GM19395 (cell line): Measurements from ENCODE around the gene YPEL1.
"Not testable (repeated sequence)": the region's sequence is repeated elsewhere in the genome, so short reads cannot be mapped to it uniquely, and the experiment has no call there.

Experiments
- ATAC-seq: cut with Tn5 transposase; IDR thresholded peaks from one replicate; pipeline ENCODE4 v1.9.1; 2021; ENCODE audit warnings: mild to moderate bottlenecking, moderate library complexity; ENCODE audit not compliant: unreplicated experiment

The YPEL1 gene

GRCh38 chr22:21685164-21685513 is 50.5 kb downstream of the YPEL1 start:
- no peak for ATAC-seq

DNA sequence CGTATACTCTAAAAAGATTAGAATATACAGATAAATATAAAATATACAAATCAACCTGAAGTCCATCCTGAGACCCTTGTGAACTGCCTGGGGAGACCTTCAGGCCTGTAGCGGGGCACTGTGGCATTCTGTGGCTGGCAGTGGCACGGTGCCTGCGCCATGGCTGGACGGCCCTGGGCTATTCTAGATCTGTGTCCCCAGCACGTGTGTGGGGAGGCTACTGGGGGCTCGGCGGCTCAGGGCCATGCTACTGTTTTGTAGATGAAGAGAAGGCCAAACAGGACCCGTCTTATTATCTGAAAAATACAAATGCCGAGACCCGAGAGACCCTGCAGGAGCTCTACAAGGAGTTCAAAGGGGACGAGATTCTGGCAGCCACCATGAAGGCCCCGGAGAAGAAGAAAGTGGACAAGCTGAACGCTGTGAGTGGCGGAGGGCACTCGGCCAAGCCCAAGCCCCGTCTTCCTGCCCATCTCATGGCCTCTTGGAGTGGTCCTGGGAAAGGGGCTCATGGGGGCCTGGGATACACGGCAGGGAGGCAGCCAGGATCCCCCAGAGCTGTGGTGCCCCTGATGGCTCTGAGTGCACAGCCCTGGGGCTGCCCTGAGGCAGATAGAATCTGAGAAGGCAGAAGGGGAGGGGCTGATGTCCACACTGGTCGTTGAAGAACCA is 51.0 kb downstream of the YPEL1 start:
- no peak for ATAC-seq

DNA sequence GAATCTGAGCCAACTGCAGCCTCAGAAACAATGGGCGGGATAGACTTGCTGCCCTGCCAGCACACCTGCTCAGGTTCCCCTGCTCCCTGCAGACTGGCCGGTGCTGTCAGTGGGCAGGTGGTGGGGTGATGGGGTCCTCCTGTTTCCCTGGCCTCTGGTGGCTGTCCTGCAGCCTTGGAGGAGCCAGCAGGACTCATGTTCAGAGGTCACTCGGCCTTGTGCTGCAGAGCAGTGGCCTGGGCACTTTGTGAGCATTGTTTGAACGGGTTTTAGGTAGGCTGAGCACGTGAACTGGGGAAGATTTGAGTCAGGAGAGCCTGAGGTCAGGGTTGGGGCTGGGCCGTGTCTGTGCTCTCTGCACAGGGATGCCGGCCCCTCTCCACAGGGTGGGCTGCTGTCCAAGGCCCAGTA is 52.2 kb downstream of the YPEL1 start:
- no peak for ATAC-seq

DNA sequence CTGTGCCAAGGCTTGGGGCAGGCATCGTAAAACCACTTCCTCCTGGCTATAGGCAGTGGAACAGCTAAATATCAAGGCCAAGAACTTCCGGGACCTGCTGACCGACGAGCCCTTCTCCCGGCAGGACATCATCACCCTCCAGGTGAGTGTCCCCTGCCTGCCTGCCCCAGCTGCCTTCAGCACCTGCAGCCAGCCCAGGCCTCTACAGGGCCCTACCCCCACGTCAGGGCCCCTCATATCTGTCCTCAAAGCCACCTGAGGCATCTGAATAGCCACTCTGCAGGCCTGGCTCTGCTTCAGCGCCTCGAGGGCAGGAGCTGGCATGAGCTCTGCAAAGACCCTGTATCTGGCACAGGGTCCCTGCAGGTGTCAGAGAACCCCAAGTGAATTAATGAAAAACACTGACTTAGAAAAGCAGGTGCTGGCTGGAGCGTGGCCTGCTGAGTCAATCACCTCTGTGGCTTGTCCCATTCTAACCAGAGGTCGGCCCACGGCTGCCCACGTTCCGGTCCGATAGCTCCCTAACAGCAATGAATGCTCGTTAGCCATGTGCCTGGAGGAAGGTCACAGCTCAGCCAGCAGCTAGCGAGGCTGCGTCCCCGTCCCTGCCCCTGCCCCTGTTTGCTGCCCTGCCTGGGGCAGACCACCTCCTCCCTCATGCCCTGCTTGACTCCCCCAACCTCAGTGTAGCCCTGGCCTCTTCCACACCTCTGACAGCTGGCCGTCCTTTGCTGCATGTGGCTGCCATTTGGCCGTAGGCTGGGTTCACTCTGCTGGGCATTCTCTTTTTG is 53.0 kb downstream of the YPEL1 start:
- ATAC-seq = no peak

GRCh38 chr22:21681566-21682370 is 53.8 kb downstream of the YPEL1 start:
- ATAC-seq = no peak

GRCh38 chr22:21680830-21681565 is 54.6 kb downstream of the YPEL1 start:
- no peak for ATAC-seq

GRCh38 chr22:21679383-21679782 is 56.2 kb downstream of the YPEL1 start:
- ATAC-seq = no peak

- ATAC-seq = not testable (repeated sequence)
Measured at GRCh38 chr22:21678842-21679241, 56.8 kb downstream of the YPEL1 start.

DNA sequence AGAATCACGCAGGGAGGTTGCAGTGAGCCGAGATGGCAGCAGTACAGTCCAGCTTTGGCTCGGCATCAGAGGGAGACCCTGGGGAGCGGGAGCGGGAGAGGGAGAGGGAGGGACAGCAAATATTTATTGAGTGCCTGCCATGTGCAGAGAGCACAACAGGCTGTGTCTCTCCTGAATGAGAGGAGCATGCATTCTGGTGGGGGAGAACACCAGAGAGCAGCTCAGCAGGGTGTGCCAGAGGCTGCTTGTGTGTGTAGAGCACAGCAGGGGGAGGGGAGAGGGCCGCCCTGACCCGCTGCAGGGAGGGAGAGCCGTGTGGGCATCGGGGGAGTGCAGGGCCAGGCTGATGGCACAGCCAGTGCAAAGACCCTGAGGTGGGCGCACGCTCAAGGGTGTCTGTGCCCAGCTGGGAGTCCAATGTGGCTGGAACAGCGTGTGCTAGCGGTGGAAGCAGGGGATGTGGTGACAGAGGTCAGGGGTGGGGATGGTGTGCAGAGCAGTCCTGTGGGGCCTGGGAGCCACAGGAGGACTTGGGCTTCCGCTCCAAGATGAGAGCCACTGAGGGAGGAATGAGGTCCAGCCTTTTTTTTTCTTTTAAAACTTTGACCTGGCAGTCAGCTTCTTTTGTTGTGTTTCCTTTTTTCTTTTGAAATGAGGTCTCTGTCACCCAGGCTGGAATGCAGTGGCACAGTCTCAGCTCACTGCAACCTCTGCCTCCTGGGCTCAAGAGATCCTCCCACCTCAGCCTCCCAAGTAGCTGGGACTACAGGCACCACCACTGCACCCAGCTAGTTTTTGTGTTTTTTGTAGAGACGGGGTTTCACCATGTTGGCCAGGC is 57.8 kb downstream of the YPEL1 start:
- ATAC-seq = no peak

- no peak for ATAC-seq
Measured at GRCh38 chr22:21674638-21675245, 60.9 kb downstream of the YPEL1 start.

- no peak for ATAC-seq
Measured at GRCh38 chr22:21673534-21674321, 61.9 kb downstream of the YPEL1 start.

DNA sequence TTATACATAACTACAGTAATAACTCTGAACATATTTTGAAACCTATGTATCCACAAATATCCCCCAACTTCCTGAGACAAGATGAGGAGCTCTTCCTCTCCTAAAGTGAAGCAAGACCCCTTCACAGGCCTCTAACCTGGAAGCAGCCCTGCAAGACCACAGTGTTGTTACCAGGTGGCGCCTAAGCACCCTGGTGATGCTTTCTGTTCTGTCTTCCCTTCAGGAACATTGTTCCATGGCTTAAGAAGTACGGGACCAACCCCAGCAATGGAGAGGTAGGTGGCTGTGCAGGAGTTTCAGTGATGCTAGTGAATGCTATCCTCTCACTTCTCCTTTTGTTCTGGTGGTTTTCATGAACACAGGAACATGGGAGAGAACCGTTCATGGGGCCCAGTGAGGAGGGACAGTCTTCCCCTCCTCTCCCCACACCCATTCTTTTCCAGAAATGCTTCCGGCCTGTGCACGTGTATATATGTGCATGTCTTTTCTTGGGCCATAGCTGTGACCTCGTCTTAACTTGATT is 63.4 kb downstream of the YPEL1 start:
- ATAC-seq = no peak

- ATAC-seq = no peak
Measured at GRCh38 chr22:21669026-21669425, 66.6 kb downstream of the YPEL1 start.

DNA sequence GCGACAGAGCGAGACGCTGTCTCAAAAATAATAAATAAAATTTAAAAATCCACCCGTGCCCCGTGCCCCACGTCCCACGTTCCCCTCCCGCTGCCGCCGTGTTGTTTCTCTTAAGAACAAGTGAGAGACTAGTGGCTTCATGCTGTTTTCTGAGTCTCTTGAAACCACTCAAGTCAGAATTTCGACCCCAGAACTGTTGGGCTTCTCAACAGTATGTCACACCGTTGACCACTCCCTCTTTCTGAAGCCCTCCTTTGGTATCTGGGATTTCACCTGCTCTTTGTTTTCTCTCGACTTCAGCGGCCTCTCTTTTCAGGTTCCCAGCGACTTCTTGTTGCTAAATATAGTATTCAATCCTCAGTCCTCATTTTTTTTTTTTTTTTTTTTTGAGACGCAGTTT is 68.8 kb downstream of the YPEL1 start:
- no peak for ATAC-seq

DNA sequence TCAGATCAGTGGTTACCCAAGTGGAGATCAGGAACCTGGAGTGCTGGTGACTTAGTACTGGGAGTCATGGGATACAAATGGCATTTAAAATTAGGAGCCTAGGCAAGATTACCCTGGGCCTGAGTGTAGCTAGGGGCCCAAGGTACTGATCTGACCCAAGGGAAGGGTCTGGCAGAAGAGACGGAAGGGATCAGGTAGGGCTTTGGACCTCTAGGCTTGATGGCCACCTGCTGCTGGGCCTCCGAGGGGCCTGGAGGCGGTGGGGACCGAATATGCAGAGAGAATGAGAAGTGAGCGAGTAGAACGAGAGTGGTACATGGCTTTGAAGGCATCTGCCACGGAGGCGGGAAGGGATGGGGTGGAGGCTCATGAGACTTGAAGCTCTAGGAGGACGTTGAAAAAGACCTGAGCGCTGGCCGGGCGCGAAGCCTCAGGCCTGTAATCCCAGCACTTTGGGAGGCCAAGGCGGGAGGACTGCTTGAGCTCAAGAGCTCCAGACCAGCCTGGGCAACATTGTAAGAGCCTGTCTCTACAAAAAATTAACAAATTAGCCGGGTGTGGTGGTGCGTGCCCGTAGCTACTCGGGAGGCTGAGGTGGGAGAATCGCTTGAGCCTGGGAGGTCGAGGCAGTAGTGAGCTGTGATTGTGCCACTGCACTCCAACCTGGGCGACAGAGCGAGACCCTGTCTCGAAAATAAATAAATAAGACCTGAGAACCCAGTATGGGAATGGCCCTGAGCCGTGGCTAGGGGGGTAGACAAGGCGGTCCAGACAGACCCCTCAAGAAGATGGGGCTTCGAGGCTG is 70.3 kb downstream of the YPEL1 start:
- ATAC-seq = no peak

GRCh38 chr22:21663738-21664137 is 71.9 kb downstream of the YPEL1 start:
- no peak for ATAC-seq

- ATAC-seq = no peak
Measured at GRCh38 chr22:21661991-21662390, 73.6 kb downstream of the YPEL1 start.

DNA sequence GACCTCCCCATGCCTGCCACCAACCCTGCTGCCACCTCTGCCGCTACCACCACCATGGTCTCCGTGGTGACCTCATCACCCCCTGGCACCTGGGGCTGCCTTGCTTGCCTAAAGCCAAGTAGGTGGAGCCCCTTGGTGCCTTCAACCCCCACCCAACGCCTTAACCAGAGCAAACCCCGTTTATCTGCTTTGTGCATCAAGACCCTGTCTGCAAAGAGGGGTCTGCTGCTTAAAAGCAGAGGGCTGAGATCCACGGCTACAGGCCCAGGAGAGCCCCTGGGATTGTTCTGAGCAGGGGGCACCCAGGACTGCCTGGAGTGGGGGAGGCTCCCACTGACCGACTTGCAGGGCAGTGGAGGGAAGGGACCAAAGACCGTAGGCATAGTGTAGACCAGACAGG is 74.7 kb downstream of the YPEL1 start:
- ATAC-seq = no peak
